Medulla oblongata (tissue), 1 donor: ENCODE data around the gene SEPTIN10.
"Not testable (repeated sequence)": the region's sequence is repeated elsewhere in the genome, so short reads cannot be mapped to it uniquely, and the experiment has no call there.

Experiments used
- DNase-seq: peaks from one replicate; pipeline ENCODE4 v3.0.0-alpha.2; 2015; ENCODE audit errors: extremely low spot score

Gene SEPTIN10

DNA sequence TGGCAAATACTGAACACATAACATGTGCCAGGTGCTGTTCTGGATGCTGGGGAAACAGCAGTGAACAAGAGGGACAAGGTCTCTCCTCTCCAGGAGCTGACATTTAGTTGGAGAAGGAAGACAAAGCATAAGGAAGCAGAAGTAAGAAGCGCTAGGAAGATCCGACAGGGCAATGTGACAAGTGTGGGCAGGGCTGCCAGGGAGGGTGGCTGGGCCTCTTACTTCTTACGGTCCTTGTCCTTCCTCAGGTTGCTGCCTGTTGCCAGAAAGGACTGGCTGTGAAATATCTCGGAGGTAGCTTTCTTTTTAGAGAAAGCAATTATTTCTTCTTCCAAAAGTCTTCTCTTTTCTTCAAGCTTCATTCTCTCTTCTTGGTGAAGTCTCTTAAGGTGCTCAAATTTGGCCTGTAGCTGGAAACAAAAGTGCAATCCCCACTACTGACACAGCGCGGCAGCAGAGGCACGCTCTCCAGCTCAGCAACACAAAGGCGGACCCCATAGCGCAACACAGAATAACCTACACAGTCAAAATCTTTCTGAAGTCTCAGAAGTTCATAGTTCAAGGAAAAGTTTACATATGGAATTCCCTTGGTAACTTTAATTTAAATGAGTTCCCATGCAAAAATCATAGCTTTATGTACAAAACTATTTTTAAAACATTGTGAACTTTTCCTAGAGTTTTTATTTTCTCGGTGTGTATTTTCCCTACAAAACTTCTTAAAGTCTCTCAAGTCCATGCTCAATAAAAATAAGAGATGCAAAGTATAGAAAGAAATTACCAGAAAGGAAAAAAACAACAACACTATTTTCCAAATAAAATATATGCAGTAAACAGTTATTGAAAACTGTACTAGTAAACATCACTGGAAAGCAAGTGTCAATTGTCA is 67.7 kb downstream of the SEPTIN10 start:
- peak; percentile 84 for DNase-seq

DNA sequence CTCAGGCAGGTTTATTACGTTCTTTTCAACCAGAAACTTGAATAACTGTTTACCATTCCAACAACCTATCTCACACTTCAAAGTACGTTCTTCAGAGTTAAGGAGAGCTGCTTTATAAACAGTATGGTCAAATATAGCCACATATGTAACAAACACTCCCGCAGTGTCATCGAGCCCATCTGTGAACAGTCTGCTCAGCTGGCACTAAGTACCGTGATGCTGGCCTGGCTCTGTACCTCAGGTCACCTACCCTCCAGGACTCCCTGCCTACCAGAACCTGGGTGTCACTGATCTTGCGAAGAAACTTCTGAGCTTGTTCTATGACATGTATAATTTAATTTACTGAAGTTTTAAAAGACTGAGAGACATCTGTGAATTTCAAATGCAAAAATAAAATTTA is 71.4 kb downstream of the SEPTIN10 start:
- no peak for DNase-seq

DNA sequence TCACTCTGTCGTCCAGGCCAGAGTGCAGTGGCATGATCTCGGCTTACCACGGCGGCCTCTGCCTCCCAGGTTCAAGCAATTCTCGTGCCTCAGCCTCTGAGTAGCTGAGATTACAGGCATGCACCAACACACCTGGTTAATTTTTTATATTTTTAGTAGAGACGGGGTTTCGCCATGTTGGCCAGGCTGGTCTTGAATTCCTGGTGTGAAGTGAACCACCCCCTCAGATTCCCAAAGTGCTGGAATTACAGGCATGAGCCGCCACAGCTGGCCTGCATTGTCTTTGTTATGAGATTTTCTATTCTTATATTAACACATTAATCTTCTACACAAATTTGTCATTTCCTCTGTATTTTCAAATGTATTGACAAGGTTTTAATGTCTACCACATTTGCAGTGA is 75.2 kb downstream of the SEPTIN10 start:
- no peak for DNase-seq

DNA sequence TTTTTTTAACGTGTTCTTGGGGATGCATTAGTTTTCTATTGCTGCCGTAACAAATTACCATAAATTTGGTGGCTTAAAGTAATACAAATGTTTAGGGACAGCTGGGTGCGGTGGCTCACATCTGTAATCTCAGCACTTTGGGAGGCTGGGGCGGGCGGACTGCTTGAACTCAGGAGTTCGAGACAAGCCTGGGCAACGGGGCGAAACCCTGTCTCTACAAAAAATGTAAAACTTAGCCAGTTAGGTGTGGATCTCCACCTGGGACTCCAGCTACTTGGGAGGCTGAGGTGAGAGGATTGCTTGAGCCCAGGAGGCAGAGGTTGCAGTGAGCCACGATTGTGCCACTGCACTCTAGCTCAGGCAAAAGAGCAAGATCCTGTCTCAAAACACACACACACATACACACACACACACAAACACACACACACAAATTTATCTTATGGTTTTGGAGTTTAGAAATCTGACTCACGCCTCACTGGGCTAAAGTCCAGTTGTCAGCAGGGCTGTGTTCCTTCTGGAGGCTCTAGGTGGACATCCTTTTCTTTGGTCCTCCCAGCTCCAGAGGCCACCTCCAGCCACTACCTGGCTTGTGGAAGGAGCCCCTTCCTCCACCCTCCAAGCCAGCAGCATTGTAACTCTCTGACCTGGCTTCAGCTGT is 76.1 kb downstream of the SEPTIN10 start:
- no peak for DNase-seq

DNA sequence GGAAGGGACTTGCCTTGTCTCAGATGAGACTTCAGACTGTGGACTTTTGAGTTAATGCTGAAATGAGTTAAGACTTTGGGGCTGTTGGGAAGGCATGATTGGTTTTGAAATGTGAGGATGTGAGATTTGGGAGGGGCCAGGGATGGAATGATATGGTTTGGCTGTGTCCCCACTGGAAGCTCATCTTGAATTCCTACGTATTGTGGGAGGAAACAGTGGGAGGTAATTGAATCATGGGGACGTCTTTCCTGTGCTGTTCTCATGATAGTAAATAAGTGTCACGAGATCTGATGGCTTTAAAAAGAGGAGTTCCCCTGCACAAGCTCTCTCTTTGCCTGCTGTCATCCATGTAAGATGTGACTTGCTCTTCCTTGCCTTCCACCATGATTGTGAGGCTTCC is 77.2 kb downstream of the SEPTIN10 start:
- DNase-seq = not testable (repeated sequence)

DNA sequence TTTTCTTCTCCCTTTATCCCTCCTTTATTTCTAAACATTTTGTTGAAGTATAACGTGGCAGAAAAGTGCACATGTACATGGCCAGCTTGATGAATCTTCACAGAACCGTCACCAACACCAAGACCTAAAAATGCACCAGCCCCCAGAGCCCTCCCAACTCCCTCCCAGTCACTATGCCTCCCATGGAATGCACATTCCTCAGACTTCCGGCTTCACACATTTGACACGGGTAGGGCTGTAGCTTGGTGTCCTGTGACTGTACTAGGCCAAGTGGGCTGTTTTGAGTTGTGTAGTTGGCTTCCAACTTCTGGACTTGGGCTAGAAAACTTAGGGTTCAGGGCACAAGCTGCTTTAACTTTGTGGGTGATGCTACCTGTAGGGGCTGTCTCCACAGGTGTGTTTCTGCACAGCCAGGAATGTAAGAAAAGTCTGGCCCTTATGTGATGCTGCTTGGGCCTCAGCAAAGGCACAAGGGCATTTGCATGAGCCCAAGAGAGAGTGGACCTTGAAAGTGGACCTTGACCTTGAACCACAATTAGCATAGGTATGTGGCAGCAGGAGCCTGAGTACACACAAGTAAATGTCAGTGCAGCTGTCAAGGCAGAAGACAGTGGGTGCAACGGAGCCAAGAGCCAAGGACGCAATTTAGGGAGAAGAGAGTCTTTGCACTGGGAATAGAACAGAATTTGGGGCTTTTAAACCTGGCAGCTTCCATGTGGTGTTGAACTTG is 78.4 kb downstream of the SEPTIN10 start:
- DNase-seq = no peak

DNA sequence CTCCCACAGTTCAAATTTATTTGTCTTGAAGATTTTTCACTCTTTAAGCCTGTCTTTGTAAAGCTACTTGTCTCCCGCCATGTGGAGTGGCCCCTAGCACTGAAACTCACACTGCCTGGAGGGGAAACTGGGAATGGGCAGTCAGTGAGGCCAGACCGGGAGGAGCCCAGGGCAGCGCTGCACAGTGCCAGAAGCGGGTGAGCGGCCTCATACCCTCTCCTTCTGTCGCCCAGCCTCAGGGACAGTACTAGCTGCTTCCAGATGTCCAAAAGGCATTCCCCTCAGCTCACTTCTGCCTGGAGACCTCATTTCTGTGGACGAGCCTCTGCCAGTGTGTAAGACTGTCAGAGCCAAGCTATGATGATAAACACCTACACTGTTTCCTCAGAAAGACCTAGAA is 79.9 kb downstream of the SEPTIN10 start:
- no peak for DNase-seq

DNA sequence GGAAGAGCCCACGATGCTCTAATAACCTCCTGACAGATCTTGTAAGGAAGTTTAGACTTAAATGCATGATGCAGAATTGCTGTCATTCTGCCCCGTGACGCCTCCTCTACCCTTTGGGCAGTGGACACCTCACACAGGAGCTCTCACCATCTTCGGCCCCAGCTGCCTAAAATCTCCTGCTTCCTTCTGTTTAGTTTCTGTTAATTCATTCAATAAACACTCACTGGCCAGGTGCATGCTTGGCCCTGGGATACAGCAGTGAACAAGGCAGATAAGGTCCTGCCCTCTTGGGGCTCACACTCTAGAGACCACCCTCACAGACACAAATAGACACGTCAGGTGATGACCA is 81.1 kb downstream of the SEPTIN10 start:
- no peak for DNase-seq

DNA sequence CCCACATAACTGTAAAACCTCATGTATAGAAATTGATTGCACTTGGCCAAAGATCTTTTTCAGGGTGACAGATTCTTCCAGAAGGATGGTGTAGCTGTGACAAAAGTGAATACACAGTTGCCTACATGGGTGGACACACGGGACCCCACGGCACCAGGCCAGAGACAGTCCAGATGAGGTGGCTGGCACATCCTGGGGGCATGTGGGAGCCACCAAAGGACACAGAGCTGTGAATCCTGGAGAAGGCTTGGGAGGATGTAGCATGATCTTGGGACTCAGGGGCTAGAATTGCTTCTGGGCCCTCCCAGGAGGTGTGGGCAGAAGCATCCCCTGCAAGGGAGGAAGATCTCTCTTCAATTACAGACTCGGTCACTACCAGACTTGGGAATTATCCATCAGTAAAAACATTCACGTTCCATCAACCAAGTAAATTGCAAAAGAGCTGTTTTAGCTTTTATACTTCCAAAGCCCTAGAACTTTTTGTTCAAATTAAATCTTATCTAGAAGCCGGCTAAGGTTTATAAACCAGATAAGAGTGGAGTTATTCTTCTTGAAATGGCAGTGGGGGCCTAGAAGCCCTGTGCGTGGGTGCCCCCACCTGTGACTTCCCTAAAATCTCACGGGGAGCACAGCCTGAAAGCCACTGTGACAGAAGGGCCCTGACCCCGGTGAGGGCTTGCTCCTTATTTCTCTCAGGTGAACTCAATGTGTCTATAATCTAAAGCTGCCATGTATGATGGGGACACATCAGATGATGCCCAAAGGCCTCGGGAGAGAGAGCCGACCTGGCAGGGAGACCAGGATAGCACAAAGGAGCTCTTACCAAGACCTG is 81.7 kb downstream of the SEPTIN10 start:
- DNase-seq = no peak

DNA sequence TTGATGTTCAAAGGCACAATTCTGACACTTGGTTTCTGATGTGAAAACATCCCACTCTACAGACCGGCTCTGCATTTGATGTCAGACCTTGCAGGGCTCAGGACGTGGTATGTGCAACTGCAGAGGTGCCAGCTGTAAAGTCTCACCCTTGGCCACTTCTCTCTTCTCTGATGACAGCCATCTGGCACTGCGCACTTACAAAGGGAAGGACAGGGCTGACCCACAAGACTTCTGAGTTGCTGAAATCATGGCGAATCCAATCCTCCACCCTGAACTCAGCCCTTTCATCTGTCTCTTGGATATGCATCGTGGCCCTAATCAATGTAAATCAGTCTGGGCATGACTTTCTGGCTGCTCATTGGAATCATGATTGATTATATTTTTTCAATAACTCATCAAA is 82.5 kb downstream of the SEPTIN10 start:
- no peak for DNase-seq

DNA sequence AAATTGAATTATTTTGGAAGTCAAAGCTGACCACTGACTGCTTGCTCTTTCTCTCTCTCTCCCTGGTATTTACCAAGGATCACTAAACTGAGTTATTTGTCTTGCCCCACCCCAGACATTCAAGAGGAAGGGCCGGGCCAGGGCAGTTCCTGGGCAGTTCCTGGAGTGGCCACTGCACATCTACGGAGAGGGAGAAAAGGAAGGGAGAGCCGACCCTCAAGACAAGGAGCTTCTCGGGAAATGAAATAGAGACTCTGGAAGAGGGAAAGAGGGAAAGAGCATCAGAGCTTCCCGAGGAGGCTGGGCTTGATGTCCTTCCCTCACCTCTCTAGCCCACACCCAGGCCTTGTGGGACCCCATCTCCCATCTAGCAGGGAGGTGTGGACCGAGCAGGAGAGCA is 83.1 kb downstream of the SEPTIN10 start:
- DNase-seq = no peak

DNA sequence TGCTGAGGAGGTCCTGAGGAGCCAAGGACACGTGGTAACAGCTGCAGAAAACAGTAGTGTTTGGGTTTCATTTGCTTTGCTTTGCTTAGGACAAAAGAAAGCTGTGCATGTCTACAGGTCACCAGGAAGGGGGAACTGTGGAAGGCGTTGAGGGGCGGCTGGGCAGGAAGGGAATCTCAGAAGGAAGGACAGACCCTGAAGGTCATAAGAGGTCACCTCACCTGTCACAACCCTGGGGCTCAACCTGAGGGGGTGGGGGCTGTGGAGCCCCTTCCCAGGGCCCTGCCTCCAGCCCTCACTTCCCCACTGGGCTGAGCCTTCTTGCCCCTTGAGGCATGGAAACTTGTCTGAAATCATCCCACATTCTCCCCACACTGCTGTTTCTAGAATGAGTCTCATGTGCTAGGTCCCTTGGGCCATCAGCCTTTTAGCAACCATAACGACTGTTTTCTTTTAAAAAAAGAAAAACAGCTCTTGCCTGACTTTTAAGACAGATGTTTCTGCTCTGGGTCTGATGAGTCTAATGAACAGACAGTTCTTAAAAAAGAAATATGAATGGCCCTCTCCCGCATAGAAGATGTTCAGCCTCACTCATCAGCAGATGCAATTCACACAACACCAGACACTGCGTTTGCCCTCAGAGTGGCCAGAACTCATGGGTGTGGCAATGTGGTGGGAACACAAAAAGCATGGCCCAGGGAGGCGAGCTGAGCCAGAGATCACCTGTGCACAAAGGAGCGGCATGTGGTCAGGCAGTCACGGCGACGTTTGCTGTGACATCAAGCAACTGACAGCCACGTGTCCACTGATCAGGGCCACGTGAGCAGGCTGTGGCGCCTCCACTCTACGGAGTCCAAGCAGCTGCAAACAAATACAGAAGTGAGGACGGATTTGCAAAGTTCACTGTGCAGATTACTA is 84.0 kb downstream of the SEPTIN10 start:
- no peak for DNase-seq

DNA sequence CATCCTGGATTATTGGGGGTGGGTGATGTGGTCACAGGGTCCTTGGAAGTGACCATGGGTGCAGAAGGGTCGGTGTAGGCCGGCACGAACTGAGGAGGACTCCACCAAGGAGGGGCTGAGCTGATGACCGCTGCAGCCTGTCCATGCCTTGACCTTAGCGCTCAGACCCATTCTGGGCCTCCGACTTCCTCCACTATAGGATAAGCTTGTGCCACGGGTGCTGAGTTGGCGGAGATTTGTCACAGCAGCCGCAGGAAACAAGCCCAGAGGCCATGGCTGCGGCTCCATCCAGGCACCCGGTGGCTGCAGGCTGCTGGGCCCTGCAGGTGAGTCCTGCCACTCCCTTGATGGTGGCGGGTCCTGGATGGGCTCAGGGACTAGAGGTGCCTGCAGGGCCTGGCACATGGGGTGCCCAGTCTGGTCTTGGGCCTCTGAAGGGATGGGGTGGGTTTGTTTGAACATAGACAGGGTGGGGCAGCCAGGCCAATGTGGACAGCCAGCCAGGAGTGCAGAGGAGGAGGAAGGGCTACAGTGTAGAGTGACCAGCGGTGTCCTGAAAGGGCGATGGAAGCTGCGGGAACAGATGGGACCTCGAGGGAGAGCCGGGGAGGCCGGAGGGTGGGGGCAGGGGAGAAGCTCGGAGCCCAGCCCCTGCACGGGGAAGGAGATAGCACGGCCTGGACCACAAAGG is 84.8 kb downstream of the SEPTIN10 start:
- DNase-seq = no peak

DNA sequence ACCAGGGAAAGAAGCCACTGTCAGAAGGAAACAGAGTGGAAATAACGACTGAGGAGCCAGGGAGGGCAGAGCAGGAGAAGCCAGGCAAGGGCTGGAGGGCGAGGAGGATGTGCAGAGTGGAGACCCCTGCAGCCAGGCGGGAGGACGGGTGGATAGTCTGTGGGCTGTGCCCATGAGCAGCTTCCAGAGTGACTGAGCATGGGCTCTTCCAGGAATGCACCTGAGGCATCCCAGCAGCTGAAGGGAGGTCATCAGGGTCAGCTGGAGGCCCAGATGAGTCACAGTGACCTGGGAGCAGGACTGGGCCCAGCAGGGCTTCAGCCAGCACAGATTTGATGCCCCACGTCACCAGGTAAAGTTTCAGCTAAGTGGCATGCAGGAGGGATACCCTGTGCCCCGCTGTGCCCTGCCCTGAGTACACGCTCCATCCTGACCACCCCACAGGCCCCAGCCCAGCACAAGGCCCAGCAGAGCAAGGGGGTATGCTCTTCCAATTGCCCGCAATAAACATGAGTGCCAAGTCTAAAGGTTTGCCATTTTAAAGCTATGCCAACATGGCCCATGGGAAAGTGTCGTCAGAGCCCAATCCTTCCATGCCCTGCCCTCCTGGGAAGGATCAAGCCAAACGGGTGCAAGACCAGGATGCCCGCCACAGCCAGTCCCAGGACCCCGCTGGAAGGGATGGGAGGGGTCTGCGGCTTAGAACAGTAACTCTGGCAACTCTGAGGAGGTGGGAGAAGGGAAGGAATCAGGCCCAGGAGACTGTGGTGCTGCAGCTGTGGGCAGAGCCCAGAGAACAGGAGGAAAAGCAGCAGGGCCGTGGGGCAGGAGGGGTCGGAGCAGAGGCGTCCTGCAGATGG is 85.7 kb downstream of the SEPTIN10 start:
- DNase-seq = no peak

DNA sequence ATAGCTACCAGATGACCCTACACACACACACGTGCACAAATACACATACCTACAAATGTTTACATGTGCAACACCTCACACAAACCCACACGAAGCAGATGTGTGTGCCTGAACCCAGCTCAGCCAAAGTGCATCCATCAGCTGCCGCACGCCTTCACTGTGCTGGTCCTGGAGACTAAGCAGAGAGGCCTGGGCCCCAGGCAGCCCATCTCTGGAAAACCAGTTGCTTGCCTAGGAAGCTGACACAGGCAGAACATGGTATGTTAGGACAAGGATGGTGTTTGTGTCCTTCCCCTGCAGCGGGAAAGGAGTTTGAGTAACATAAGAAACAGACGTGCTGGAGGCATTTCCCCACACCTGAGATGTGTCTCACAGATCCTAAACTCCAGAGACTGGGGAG is 86.7 kb downstream of the SEPTIN10 start:
- no peak for DNase-seq

DNA sequence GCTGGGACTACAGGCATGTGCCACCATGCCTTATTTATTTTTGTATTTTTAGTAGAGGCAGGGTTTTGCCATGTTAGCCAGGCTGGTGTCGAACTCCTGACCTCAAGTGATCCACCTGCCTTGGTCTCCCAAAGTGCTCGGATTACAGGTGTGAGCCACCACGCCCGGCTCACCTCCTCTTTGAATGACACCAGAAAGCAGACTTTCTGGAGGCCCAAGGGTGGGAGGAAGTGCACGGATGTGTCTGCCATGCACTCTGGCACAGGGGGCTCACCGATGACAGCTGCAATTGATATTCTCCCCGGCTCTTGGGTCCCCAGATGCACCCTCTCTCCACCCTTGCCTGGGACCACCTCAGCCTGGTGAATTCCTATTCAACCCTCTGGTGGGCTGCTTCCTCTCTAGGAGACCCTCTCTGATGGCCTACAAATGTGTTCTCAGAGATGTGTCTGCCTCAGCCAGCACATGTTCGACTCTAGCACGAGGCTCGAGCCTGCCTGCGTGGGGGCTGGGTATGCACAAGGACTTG is 87.3 kb downstream of the SEPTIN10 start:
- DNase-seq = no peak

DNA sequence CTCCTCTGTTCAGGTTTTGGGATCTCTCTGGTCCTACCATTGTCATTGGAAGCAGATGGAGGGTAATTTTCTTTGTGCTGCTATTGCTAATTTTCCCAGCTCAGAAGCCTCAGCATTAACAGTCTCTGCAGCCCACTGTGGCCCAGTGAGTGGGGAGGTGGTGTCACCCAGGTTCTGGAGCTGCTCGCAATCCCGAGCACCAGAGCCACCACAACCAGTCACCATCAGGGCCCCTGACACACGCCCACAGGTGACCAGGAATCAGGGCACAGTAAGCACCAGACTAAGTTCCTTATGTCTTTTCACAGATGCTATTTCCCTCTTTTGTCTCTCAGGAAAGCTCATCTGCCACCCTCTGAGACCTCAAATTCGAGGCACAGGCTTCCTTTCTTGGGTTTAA is 87.9 kb downstream of the SEPTIN10 start:
- no peak for DNase-seq

DNA sequence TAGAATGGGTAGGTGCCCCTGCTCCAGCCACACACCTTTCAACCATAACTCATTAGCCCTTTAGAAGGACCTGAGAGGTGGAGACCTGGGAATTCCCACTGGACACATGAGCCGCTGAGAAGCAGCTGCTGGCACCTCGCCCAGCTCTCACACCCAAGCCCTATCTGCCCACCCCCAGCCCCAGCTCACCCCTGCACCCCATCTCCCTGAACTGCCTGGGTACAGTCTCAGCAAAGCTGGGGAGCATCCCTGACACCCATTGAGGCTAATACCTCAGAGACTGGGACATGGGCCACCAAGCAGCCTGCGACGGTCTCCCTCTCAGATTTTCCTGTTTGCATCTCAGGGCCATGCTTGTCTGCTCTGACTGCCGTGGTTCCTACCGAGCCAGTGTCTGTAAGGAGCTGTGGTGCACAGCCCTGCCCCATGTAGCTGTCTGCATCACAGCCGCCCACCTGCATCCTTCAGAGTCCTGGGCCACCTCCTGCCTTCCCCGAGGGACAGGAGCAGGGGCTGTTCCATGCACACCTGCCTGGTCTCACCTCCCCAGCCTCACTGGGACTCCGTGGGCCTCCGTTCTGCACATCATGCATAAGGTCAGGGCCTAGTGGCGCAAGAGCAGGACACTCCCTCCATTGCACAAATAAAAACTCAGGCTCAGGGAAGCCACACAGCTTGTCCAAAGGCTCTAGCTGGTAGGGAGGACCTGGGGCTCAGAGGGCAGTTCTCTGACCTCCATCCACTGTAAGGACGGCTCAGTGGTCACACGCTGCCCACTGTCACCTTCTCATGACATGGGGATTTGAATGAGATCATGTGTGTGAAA is 90.0 kb downstream of the SEPTIN10 start:
- no peak for DNase-seq
